ENCODE data around the gene RHBDD2.

DNA sequence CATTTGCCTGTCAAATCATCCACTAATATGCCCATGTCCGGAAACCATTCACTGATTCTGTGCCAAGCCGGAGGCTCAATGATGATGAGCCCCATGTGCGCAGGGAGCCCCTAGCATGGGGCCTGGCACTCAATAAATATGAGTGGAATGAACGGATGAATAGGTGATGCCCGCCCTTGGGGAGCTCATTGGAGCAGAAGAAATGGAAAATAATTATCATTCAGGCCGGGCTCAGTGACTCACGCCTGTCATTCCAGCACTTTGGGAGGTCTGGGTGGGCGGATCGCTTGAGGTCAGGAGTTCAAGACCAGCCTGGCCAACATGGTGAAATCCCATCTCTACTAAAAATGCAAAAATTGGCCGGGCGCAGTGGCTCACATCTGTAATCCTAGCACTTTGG is 11.0 kb downstream of the RHBDD2 start:
- TF ChIP-seq, protein P1, sequence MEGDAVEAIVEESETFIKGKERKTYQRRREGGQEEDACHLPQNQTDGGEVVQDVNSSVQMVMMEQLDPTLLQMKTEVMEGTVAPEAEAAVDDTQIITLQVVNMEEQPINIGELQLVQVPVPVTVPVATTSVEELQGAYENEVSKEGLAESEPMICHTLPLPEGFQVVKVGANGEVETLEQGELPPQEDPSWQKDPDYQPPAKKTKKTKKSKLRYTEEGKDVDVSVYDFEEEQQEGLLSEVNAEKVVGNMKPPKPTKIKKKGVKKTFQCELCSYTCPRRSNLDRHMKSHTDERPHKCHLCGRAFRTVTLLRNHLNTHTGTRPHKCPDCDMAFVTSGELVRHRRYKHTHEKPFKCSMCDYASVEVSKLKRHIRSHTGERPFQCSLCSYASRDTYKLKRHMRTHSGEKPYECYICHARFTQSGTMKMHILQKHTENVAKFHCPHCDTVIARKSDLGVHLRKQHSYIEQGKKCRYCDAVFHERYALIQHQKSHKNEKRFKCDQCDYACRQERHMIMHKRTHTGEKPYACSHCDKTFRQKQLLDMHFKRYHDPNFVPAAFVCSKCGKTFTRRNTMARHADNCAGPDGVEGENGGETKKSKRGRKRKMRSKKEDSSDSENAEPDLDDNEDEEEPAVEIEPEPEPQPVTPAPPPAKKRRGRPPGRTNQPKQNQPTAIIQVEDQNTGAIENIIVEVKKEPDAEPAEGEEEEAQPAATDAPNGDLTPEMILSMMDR (IDR thresholded peaks at IDR 0.05; ENCODE audit: borderline replicate concordance, extremely low read depth, low read length, poor library complexity, severe bottlenecking) = no peak
- TF ChIP-seq EZH2 (IDR thresholded peaks at IDR 0.05; ENCODE audit: borderline replicate concordance, low read depth, low read length, severe bottlenecking) = no peak
